Measurements from ENCODE around the gene CPVL.

- TF ChIP-seq CTCF (IDR thresholded peaks at IDR 0.05 in 8 of 11, conservative IDR thresholded peaks at IDR 0.05 in 3 of 11): no peak
- no peak for TF ChIP-seq POLR2A (IDR thresholded peaks at IDR 0.05)
These were observed 187.9 kb downstream of the CPVL start, which contains the start of gene TRIL for GRCh38 chr7:28958235-28958979.
